ENCODE measurements around the gene MAP3K4. TPM values are rescaled to one million over a fixed set of nuclear protein-coding genes. Genes with fewer than 3 reads are reported as not detected.

MAP3K4 gene
- total and polyA plus RNA-seq, 2 of the 8 experiments (the other 6 are each of a cell fraction or from before 2014, with no cell fraction given), result 16.6 to 51.6 TPM

- H2AK5ac ChIP-seq (ENCODE audit: low read depth, low read length), result no peak overlapping the region
- DNase-seq (ENCODE audit: low read depth in 1 of 2, low spot score in 2 of 2) (no peak), FAIRE-seq (no peak)
- no peak overlapping the region for H3K56ac ChIP-seq (replicated peaks; ENCODE audit: insufficient read length, low read depth, low read length)
- no peak overlapping the region for H4K91ac ChIP-seq (replicated peaks; ENCODE audit: insufficient read length, low read length)
- H3K9me3 ChIP-seq (ENCODE audit: insufficient read depth in 2 of 2, low read depth in 1 of 2, low read length in 1 of 2), result no peaks in the 10 kb centered on the region
- H3K18ac ChIP-seq (ENCODE audit: extremely low read depth, low read length), result no peak overlapping the region
- H3K23me2 ChIP-seq (ENCODE audit: low read depth, low read length), result no peaks in the 10 kb centered on the region
- H3K36me3 ChIP-seq (ENCODE audit: control insufficient read depth in 2 of 4, insufficient read depth in 4 of 4, low read length in 3 of 4), result no peaks in the 10 kb centered on the region; a peak in 1 of 8 replicates
- no peak overlapping the region for H2BK5ac ChIP-seq (ENCODE audit: low read depth, low read length)
- ChIA-PET POLR2A (ENCODE audit: partially characterized antibody) (no interaction called here), CTCF (ENCODE audit: partially characterized antibody) (interaction anchor here (0.8 kb wide), 1 partner anchor 323 kb away, joined by 3 read pairs; no protein-coding TSS in a partner anchor)
- no peaks in the 10 kb centered on the region for H3K27me3 ChIP-seq (replicated peaks in 1 of 4; ENCODE audit: control insufficient read depth in 3 of 4, extremely low read depth in 1 of 4, insufficient read depth in 3 of 4, low read length in 3 of 4)
- H3K27ac ChIP-seq (ENCODE audit: low read depth, low read length), result no peak overlapping the region
- WGBS, 2 experiments (ENCODE audit: extremely low coverage in 1 of 2, insufficient coverage in 1 of 2, insufficient read length in 1 of 2, insufficient replicate concordance in 2 of 2, low coverage in 1 of 2, low lambda C conversion rate in 2 of 2, missing lambda C conversion rate in 1 of 2), result 88% methylated on average over 4 of the region's 4 CpGs; no CpG with 5 or more reads in 1 of the 2 experiments
- H3K79me2 ChIP-seq (ENCODE audit: control insufficient read depth in 1 of 2, insufficient read depth in 2 of 2, low read length in 2 of 2), result peaks cover 0 to 12% of the 10 kb centered on the region in 2 experiments; a peak in 2 of 4 replicates
- no peak overlapping the region for H3K4me3 ChIP-seq (ENCODE audit: extremely low read depth in 1 of 4, insufficient read depth in 2 of 4, low read depth in 3 of 4, low read length in 4 of 4)
- H2AFZ ChIP-seq (ENCODE audit: low read length), result no peak overlapping the region
- no peak overlapping the region for H4K8ac ChIP-seq (ENCODE audit: extremely low read depth, insufficient read depth, low read length)
- no peak overlapping the region for H3K9ac ChIP-seq (replicated peaks in 1 of 4; ENCODE audit: extremely low read depth in 1 of 4, low read depth in 3 of 4, low read length in 3 of 4)
- H3K4me2 ChIP-seq (ENCODE audit: insufficient read depth in 1 of 2, low read depth in 2 of 2, low read length in 2 of 2), result no peak overlapping the region
- H4K20me1 ChIP-seq (replicated peaks in 1 of 2; ENCODE audit: control insufficient read depth in 1 of 2, insufficient read depth in 2 of 2, low read length in 2 of 2), result no peaks in the 10 kb centered on the region
- no peak overlapping the region for H2BK20ac ChIP-seq (ENCODE audit: low read length)
- no peak overlapping the region for H2BK12ac ChIP-seq (ENCODE audit: low read depth, low read length)
- H3K4ac ChIP-seq (replicated peaks; ENCODE audit: insufficient read length, low read depth, low read length), result no peak overlapping the region
- H3K4me1 ChIP-seq (replicated peaks in 1 of 4; ENCODE audit: control insufficient read depth in 3 of 4, insufficient read depth in 4 of 4, low read length in 3 of 4), result peaks cover 0 to 4% (median 1%) of the 10 kb centered on the region in 4 experiments; a peak in 1 of 7 replicates
- no peak overlapping the region for H2BK120ac ChIP-seq (replicated peaks; ENCODE audit: low read depth, low read length)
- H2BK15ac ChIP-seq (ENCODE audit: low read length), result no peak overlapping the region
- no peak overlapping the region for H3K14ac ChIP-seq (ENCODE audit: insufficient read length)
- no peak overlapping the region for H4K5ac ChIP-seq (ENCODE audit: insufficient read length, low read depth, low read length)
- H3K23ac ChIP-seq (ENCODE audit: insufficient read length), result no peak overlapping the region
- no peaks in the 10 kb centered on the region for H3K79me1 ChIP-seq (ENCODE audit: low read depth, low read length)
- TF ChIP-seq SAP30 (IDR thresholded peaks at IDR 0.05; ENCODE audit: insufficient read depth, insufficient replicate concordance, low read length), result no peak
- TF ChIP-seq, protein P1, sequence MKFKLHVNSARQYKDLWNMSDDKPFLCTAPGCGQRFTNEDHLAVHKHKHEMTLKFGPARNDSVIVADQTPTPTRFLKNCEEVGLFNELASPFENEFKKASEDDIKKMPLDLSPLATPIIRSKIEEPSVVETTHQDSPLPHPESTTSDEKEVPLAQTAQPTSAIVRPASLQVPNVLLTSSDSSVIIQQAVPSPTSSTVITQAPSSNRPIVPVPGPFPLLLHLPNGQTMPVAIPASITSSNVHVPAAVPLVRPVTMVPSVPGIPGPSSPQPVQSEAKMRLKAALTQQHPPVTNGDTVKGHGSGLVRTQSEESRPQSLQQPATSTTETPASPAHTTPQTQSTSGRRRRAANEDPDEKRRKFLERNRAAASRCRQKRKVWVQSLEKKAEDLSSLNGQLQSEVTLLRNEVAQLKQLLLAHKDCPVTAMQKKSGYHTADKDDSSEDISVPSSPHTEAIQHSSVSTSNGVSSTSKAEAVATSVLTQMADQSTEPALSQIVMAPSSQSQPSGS (IDR thresholded peaks at IDR 0.05; ENCODE audit: low read length), result no peak
These were observed 64.9 kb downstream of the MAP3K4 start for GRCh38 chr6:161056451-161056850.
